ENCODE measurements around the gene TEAD3. TPM values are rescaled to one million over a fixed set of nuclear protein-coding genes. Genes with fewer than 3 reads are reported as not detected.
A peak's percentile ranks its signal among the peaks of the same experiment; 100 is the strongest.

Gene TEAD3
- total RNA-seq, 1 donor from 2014 or later, result 57.1 TPM

- Mint-ChIP-seq H3K27ac (ENCODE audit: unreplicated experiment) (no peak overlapping the region), H3K27me3 (ENCODE audit: low read depth) (peaks cover 6% of the 10 kb centered on the region), H3K4me3 (ENCODE audit: unreplicated experiment) (no peak overlapping the region), H3K4me1 (ENCODE audit: low read depth) (peaks cover 8% of the 10 kb centered on the region), H3K9me3 (ENCODE audit: low read depth) (no peaks in the 10 kb centered on the region), H3K36me3 (ENCODE audit: low read depth) (no peaks in the 10 kb centered on the region)
- peak; percentile 75 for DNase-seq (ENCODE audit: low spot score)
- no peak for TF ChIP-seq CTCF (IDR thresholded peaks at IDR 0.05)
Measured at GRCh38 chr6:35505999-35506412, 9.1 kb upstream of the TEAD3 start.

GRCh38 chr6:35503534-35503933 is 6.7 kb upstream of the TEAD3 start:
- Mint-ChIP-seq H3K9me3 (ENCODE audit: low read depth) (no peaks in the 10 kb centered on the region), H3K27ac (ENCODE audit: unreplicated experiment) (no peak overlapping the region), H3K4me3 (ENCODE audit: unreplicated experiment) (no peak overlapping the region), H3K36me3 (ENCODE audit: low read depth) (no peaks in the 10 kb centered on the region), H3K4me1 (ENCODE audit: low read depth) (peaks cover 26% of the 10 kb centered on the region), H3K27me3 (ENCODE audit: low read depth) (peaks cover 3% of the 10 kb centered on the region)
- TF ChIP-seq CTCF (IDR thresholded peaks at IDR 0.05), result no peak
- peak; percentile 79 for DNase-seq (ENCODE audit: low spot score)

- Mint-ChIP-seq H3K9me3 (ENCODE audit: low read depth) (no peaks in the 10 kb centered on the region), H3K27me3 (ENCODE audit: low read depth) (peaks cover 3% of the 10 kb centered on the region), H3K4me1 (ENCODE audit: low read depth) (peaks cover 27% of the 10 kb centered on the region), H3K4me3 (ENCODE audit: unreplicated experiment) (no peak overlapping the region), H3K36me3 (ENCODE audit: low read depth) (no peaks in the 10 kb centered on the region), H3K27ac (ENCODE audit: unreplicated experiment) (peak overlapping the region; percentile 36)
- TF ChIP-seq CTCF (IDR thresholded peaks at IDR 0.05), result no peak
- DNase-seq (ENCODE audit: low spot score), result no peak
Measured at GRCh38 chr6:35501784-35502183, 4.9 kb upstream of the TEAD3 start.

- peak overlapping the region; percentile 18 for H3K27ac Mint-ChIP-seq (ENCODE audit: unreplicated experiment)
- no peak for TF ChIP-seq CTCF (IDR thresholded peaks at IDR 0.05)
Measured at GRCh38 chr6:35500782-35501181, 3.9 kb upstream of the TEAD3 start.

GRCh38 chr6:35499372-35499771 is 2.5 kb upstream of the TEAD3 start:
- H3K9me3 Mint-ChIP-seq (ENCODE audit: low read depth), result no peaks in the 10 kb centered on the region
- H3K27ac Mint-ChIP-seq (ENCODE audit: unreplicated experiment), result no peak overlapping the region
- no peak for DNase-seq (ENCODE audit: low spot score)
- H3K27me3 Mint-ChIP-seq (ENCODE audit: low read depth), result no peaks in the 10 kb centered on the region
- H3K36me3 Mint-ChIP-seq (ENCODE audit: low read depth), result no peaks in the 10 kb centered on the region
- no peak for TF ChIP-seq CTCF (IDR thresholded peaks at IDR 0.05)
- peaks cover 41% of the 10 kb centered on the region for H3K4me1 Mint-ChIP-seq (ENCODE audit: low read depth)
- H3K4me3 Mint-ChIP-seq (ENCODE audit: unreplicated experiment), result no peak overlapping the region

More at GRCh38 chr6:35500782-35501181, 3.9 kb upstream of the TEAD3 start:
- Mint-ChIP-seq H3K27me3 (ENCODE audit: low read depth) (peaks cover 3% of the 10 kb centered on the region), H3K4me1 (ENCODE audit: low read depth) (peaks cover 28% of the 10 kb centered on the region), H3K36me3 (ENCODE audit: low read depth) (no peaks in the 10 kb centered on the region), H3K9me3 (ENCODE audit: low read depth) (no peaks in the 10 kb centered on the region), H3K4me3 (ENCODE audit: unreplicated experiment) (no peak overlapping the region)
- DNase-seq (ENCODE audit: low spot score), result no peak

Measured in chondrocyte (in vitro differentiated cells).